T follicular helper cell (primary cell): ENCODE results near the gene SFTPA2.
"Not testable (repeated sequence)": the region's sequence is repeated elsewhere in the genome, so short reads cannot be mapped to it uniquely, and the experiment has no call there.

Experiments used
- DNase-seq: peaks from one replicate; pipeline ENCODE4 v3.0.0-alpha.2; 2020; ENCODE audit warnings: low read depth

SFTPA2 gene

DNA sequence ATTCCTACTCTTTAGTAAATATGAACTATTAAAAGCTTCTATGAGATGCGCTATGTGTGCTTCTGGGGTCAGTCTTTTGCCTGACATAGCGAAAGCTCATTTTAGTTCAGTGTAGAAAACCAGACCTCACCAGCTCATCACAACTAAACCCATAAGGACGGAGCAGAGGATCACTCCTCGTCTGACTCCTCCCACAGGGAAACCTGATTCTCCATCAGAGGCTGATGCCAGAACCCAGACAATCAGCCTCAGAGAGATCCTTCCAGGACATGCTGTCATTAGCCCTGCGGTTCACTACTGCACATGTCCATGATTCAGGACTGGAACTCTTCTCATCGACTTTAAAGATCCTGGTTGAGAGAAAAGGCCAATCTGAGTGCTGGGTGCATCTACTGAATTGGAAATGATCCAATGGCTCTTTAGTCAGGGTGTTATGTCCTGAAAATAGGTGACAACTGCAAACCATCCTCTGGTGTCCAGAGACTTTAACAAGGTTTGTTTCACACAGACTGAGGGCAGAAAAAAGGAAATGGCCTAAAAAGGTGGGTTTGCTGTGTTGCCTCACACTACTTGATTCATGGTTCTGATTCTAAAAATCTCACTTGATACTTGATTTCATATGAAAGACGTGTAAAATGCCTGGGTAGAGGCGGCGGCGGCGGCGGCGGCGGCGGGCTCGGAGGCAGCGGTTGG is 48.2 kb downstream of the SFTPA2 start, which contains the start of gene EIF5AL1:
EIF5AL1 (plus strand) TSS at position 643 of the 693 bp plus-strand sequence. CDS start 117 bp downstream, outside the sequence.
- DNase-seq = not testable (repeated sequence)

DNA sequence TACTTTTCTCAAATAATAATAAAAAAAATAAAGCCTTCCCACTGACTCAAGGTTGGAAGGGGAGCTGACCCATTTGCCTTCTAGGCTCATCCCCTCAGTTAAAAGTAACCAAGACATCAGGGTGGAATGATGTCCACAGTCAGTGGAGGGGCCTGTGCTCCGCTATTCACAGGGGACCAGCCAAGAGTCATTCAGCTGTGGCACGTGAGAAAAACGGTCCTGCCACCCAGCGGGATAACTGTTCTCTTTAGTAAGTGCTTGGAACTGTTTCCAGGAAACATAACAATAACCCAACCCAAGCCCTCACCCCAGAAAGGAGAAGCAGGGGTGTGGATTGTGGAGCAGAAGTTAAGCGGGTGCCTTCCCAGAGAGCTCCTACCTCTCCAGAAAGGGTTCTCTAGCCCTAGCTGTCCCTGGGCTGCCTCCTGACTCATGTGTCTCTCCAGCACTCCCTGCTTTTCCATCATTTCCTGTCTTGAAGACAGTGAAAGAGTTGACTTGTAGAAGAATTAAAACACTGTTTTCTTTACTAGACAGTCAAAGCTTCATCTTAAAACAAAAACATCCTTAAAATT is 50.2 kb downstream of the SFTPA2 start:
- not testable (repeated sequence) for DNase-seq

DNA sequence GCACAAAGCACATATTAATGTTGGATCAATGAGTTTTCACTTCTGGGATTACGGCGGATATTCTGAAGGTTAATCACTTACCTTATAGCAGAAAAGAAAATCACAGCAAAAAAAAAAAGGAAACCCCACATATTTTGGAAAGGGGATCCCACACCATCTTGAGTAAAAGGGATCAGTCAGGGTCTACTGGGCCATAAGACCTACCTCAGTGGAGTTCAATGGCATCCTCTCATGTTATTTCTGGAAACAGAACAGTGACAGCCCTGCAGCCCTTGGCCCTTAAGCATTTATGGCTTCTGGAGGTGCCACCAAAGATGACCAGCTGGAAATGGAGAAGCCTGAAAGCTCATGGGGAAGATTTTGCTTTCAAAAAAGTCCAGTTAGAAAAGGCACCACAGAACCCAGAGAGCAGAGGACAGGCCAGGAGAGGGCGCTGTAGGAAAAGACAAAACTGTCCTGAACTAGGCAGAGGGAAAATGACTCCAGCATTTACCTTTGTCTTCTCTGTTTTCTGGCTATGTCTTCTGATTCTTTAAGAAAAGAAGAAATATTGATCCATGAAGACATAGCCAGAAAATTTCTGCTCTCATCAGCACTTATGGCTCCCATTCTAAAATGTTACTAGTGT is 50.8 kb downstream of the SFTPA2 start:
- not testable (repeated sequence) for DNase-seq

DNA sequence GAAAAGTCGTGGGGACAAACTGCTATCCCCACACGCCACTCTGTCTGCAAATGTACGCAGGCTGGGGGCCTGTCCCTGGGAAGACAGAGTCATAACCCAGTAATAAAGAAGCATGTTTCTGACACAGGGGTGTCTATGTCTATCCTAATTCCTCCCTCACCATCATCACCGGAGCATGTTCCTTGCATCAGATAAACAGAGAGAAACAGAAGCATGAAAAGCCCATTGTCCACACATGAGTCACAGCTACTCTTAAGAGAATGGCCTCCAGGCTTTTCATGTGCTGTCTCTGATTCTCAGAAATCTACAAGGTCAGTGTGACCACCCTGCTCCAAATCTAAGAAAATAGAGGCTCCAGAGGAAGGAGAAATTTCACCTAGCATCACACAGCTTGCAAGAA is 52.0 kb downstream of the SFTPA2 start:
- DNase-seq = not testable (repeated sequence)

DNA sequence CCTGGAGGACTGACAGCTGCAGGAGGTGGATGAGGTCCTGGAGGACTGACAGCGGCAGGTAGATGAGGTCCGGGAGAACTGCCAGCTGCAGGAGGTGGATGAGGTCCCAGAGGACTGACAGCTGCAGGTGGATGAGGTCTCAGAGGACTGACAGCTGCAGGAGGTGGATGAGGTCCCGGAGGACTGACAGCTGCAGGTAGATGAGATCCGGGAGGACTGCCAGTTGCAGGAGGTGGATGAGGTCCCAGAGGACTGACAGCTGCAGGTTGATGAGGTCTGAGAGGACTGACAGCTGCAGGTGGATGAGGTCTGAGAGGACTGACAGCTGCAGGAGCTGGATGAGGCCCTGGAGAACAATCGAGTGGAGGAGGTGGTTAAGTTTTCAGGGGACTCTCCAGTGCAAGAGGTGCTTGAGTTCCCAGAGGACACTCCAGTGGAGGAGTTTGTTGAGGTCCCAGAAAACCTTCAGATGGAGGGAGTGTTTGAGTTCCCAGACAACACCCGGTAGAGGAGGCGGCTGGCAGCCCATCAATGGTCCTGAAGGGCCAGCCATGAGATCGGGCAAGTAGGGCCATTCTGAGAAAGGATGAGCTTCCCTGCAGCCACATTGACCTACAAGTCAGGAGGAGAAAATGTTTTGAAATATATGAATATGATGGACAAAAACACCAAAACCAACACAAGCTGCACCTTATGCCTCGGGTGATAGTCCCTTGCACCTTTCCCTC is 52.6 kb downstream of the SFTPA2 start:
- DNase-seq = no peak
